CD14-positive monocyte (primary cell): ENCODE results near the gene AQP12B. TPM values are rescaled to one million over a fixed set of nuclear protein-coding genes. Genes with fewer than 3 reads are reported as not detected.
"Not testable (repeated sequence)": the region's sequence is repeated elsewhere in the genome, so short reads cannot be mapped to it uniquely, and the experiment has no call there.

ENCODE experiments used
- DNase-seq, 3 donors: peaks; one replicate each; pipeline ENCODE4 v3.0.0-alpha.2; 2011 to 2022
- H2AFZ ChIP-seq: 2 replicates; pipeline ENCODE4 v1.6.0; 2012; ENCODE audit warnings: mild to moderate bottlenecking, low read depth, low read length, inconsistent platforms; ENCODE audit not compliant: insufficient read depth, poor library complexity, severe bottlenecking
- H3K27ac ChIP-seq, 2 donors: 1 replicate in 1 of 2; 2 replicates in 1 of 2; pipeline ENCODE4 v1.5.1; 2012 to 2013; ENCODE audit warnings: low read length in 2 of 2, control low read depth in 1 of 2, inconsistent platforms in 1 of 2, low read depth in 1 of 2, mild to moderate bottlenecking in 1 of 2
- H3K27me3 ChIP-seq, 2 donors: one replicate each; pipeline versions ENCODE4 v1.6.0 to v1.6.1; 2011 to 2013; ENCODE audit warnings: low read length in 2 of 2; ENCODE audit not compliant: control insufficient read depth in 2 of 2, insufficient read depth in 2 of 2
- H3K36me3 ChIP-seq, 2 donors: replicated peaks in 1 of 2; 1 replicate in 1 of 2; 2 replicates in 1 of 2; pipeline versions ENCODE4 v1.5.1 to v1.6.1; 2012 to 2013; ENCODE audit warnings: low read length in 2 of 2, control low read depth in 1 of 2, inconsistent platforms in 1 of 2, mild to moderate bottlenecking in 1 of 2; ENCODE audit not compliant: insufficient read depth in 2 of 2, control insufficient read depth in 1 of 2
- H3K4me1 ChIP-seq, 2 donors: 1 replicate in 1 of 2; 2 replicates in 1 of 2; pipeline versions ENCODE4 v1.5.1 to v1.6.1; 2012 to 2013; ENCODE audit warnings: low read length in 2 of 2, control low read depth in 1 of 2, inconsistent platforms in 1 of 2, mild to moderate bottlenecking in 1 of 2, moderate library complexity in 1 of 2; ENCODE audit not compliant: insufficient read depth in 2 of 2, control insufficient read depth in 1 of 2
- H3K4me2 ChIP-seq: replicated peaks from 2 replicates; pipeline ENCODE3; 2012; ENCODE audit warnings: low read length, moderate library complexity, mild to moderate bottlenecking; ENCODE audit not compliant: poor library complexity, severe bottlenecking; ENCODE audit errors: extremely low read depth
- H3K4me3 ChIP-seq, 3 experiments: fragments of 200-600 bp in 1 of 3; sonication (generic) in 1 of 3; replicated peaks in 1 of 3; 1 replicate in 2 of 3; 2 replicates in 1 of 3; pipeline ENCODE4 v1.5.1; 2011 to 2013; ENCODE audit warnings: low read length in 3 of 3, mild to moderate bottlenecking in 3 of 3, control low read depth in 2 of 3, low read depth in 2 of 3, inconsistent platforms in 1 of 3, moderate library complexity in 1 of 3
- H3K79me2 ChIP-seq: 2 replicates; pipeline ENCODE4 v1.6.0; 2012; ENCODE audit warnings: mild to moderate bottlenecking, control low read depth, inconsistent platforms, low read length, moderate library complexity; ENCODE audit not compliant: insufficient read depth
- H3K9ac ChIP-seq: 2 replicates; pipeline ENCODE4 v1.6.0; 2017; ENCODE audit warnings: low read length, mild to moderate bottlenecking; ENCODE audit not compliant: insufficient read depth, poor library complexity, severe bottlenecking
- H3K9me3 ChIP-seq, 2 donors: replicated peaks in 1 of 2; 1 replicate in 1 of 2; 2 replicates in 1 of 2; pipeline versions ENCODE4 v1.5.1 to v1.6.1; 2012 to 2013; ENCODE audit warnings: low read length in 2 of 2, control low read depth in 1 of 2; ENCODE audit not compliant: control insufficient read depth in 1 of 2, insufficient read depth in 1 of 2
- H4K20me1 ChIP-seq: 2 replicates; pipeline ENCODE4 v1.6.0; 2012; ENCODE audit warnings: mild to moderate bottlenecking, low read length, control low read depth, moderate library complexity; ENCODE audit not compliant: insufficient read depth
- H3K27ac Mint-ChIP-seq, 7 donors: one replicate each; pipeline ENCODE4 v1.8.0; 2020; ENCODE audit warnings: mild to moderate bottlenecking in 7 of 7, mixed read lengths in 7 of 7, moderate library complexity in 6 of 7, inconsistent platforms in 2 of 7
- H3K27me3 Mint-ChIP-seq, 3 donors: one replicate each; pipeline ENCODE4 v1.8.0; 2021 to 2022; ENCODE audit warnings: low read depth in 3 of 3, mild to moderate bottlenecking in 3 of 3, mixed read lengths in 3 of 3, moderate library complexity in 3 of 3, inconsistent platforms in 1 of 3
- H3K36me3 Mint-ChIP-seq, 2 donors: one replicate each; pipeline ENCODE4 v1.8.0; 2020; ENCODE audit warnings: mixed read lengths in 2 of 2, inconsistent platforms in 1 of 2, mild to moderate bottlenecking in 1 of 2
- H3K4me1 Mint-ChIP-seq: one replicate; pipeline ENCODE4 v1.8.0; 2020; ENCODE audit warnings: mild to moderate bottlenecking, mixed read lengths
- H3K4me3 Mint-ChIP-seq, 2 donors: one replicate each; pipeline ENCODE4 v1.8.0; 2020; ENCODE audit warnings: mild to moderate bottlenecking in 2 of 2, mixed read lengths in 2 of 2, moderate library complexity in 1 of 2
- H3K9me3 Mint-ChIP-seq, 7 donors: one replicate each; pipeline ENCODE4 v1.8.0; 2020 to 2022; ENCODE audit warnings: mixed read lengths in 7 of 7, mild to moderate bottlenecking in 6 of 7, moderate library complexity in 6 of 7, inconsistent platforms in 2 of 7
- WGBS: methylation state at CpG from one replicate; pipeline ENCODE4 v1.1.5; 2013; ENCODE audit warnings: missing lambda C conversion rate; ENCODE audit not compliant: insufficient coverage; 5-methylcytosine and 5-hydroxymethylcytosine counted together
- intact Hi-C, 2 donors: fragments of 100-400 bp; cut with micrococcal nuclease; formaldehyde crosslinking; loops; one replicate each; pipeline versions ENCODE4 v1.15.0 to v1.15.1; 2023
- polyA plus RNA-seq, 3 donors: library from polyadenylated mRNA; depleted of rRNA in 1 of 3; unstranded in 2 of 3; stranded (reverse) in 1 of 3; fragments of 300-500 nt in 2 of 3; fragments of >200 nt in 1 of 3; fragmentation: Illumina TruSeq in 2 of 3; gene quantifications; 1 replicate in 2 of 3; 2 replicates in 1 of 3; pipeline ENCODE4 v1.2.3, GENCODE V29; 2012 to 2021

AQP12B gene
- polyA plus RNA-seq, 3 donors = not detected

GRCh38 chr2:240691631-240692420 lies 9.1 kb upstream of the AQP12B start, which contains the start of gene AQP12A:
Gene AQP12A (plus strand): TSS chr2:240691866. CDS start chr2:240691914, 48 bp downstream.
- H3K27ac ChIP-seq, H3K4me2 ChIP-seq, intact Hi-C loops, H3K79me2 ChIP-seq, H4K20me1 ChIP-seq, H3K27ac Mint-ChIP-seq, H3K36me3 ChIP-seq, H3K27me3 ChIP-seq, H2AFZ ChIP-seq, H3K9me3 ChIP-seq, H3K4me1 Mint-ChIP-seq, H3K4me1 ChIP-seq, DNase-seq, H3K36me3 Mint-ChIP-seq, H3K4me3 ChIP-seq, H3K27me3 Mint-ChIP-seq, H3K9me3 Mint-ChIP-seq, H3K9ac ChIP-seq: not testable (repeated sequence)
- peak within 1 kb of the TSS in 1 of 2 donors; percentile 39 for H3K4me3 Mint-ChIP-seq
- 91% methylated on average over 18 of the region's 37 CpGs for WGBS

DNA sequence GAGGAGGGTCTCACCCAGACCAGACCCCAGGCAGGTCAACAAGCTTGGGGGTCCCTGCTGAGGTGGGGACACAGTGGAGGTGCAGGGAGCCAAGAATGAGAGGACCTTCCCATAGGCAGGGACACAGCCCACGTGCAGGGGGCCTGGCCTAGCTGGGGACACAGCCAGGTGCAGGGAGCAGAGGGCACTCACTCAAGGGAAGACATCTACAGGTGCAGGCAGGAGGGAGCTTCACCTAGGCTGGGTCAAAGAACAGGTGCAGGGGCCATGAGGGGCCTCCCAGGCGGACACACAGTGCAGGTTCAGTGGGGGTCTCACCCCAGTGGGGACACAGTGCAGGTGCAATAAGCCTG lies 8.4 kb upstream of the AQP12B start:
- H3K9ac ChIP-seq, H4K20me1 ChIP-seq, H3K4me3 Mint-ChIP-seq, H3K4me3 ChIP-seq, H3K27ac ChIP-seq, H3K79me2 ChIP-seq, DNase-seq, H3K27ac Mint-ChIP-seq, intact Hi-C loops, H3K27me3 Mint-ChIP-seq, H3K36me3 Mint-ChIP-seq, H3K36me3 ChIP-seq, H3K4me2 ChIP-seq, H3K4me1 ChIP-seq, H2AFZ ChIP-seq, H3K27me3 ChIP-seq, H3K9me3 Mint-ChIP-seq, H3K9me3 ChIP-seq: not testable (repeated sequence)
- WGBS = no CpG with 5 or more reads among the region's 2 CpGs
- peaks cover 12% of the 10 kb centered on the region for H3K4me1 Mint-ChIP-seq

DNA sequence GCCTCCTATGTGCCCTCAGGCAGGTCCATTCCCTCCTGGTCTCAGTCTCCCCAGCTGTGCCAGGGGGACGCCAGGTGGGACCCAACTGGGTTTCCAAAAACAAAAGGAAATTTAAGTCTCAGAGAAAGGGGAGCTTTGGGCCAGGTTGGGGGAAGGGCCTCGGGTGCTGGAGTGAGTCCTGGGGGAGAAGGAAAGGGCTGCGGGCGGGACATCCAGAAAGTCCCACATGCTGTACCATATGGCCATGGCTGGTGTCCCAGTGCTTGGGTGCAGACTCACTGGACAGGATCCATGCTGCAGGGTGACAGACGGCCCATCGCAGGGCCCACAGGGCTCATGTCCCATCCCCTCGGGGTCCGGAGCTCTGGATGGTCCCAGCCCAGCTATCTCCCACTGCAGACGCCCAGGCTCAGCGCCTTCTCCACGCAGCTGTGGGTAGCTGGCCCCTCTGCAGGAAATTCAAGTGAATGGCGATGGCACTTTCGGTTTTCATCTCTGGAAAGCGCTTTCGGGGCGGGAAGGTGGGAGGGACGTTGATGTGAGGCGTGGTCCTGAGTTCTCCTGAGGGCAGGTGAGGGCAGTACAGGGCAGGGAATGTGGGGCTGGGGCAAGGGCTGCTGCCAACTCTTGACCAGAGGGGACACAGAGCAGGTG lies 7.9 kb upstream of the AQP12B start:
- DNase-seq, H3K27me3 Mint-ChIP-seq, intact Hi-C loops, H3K4me2 ChIP-seq, H3K27me3 ChIP-seq, H3K9me3 ChIP-seq, H3K4me1 ChIP-seq, H3K27ac ChIP-seq, H3K79me2 ChIP-seq, H3K4me3 ChIP-seq, H3K36me3 ChIP-seq, H3K9ac ChIP-seq, H2AFZ ChIP-seq, H3K9me3 Mint-ChIP-seq, H3K27ac Mint-ChIP-seq, H3K36me3 Mint-ChIP-seq, H4K20me1 ChIP-seq: not testable (repeated sequence)
- H3K4me3 Mint-ChIP-seq = peak overlapping the region; percentile 35 to 39
- 59% methylated on average over 3 of the region's 18 CpGs for WGBS
- H3K4me1 Mint-ChIP-seq = peaks cover 12% of the 10 kb centered on the region
